A204.1 (cell line): Measurements from ENCODE around the gene CYBA.

Source experiments
- FAIRE-seq: peaks from 2 replicates; lab custom pipeline; 2012; peaks lifted over from hg19 to GRCh38; lab: Jason Lieb, UNC

The CYBA gene

DNA sequence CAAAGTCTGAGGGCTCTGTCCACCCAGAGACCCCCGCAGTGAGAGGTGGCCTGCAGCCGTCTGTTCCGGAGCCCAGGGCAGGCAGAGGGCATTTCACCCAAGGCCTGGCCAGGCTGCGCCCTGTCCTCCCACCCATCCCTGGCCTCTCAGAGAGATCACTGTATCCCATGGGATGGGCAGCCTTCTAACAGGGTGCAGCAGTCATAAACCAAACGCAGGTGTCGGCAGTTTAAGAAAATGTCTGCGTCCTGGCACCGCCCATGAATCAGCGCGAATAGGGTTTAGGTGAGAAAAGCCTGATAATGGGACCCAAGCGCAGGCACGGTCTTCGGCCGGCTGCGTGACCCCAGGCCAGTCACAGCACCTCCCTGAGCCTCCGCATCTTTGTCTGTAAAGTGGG, 5.4 kb downstream of the CYBA start:
- FAIRE-seq = no peak

DNA sequence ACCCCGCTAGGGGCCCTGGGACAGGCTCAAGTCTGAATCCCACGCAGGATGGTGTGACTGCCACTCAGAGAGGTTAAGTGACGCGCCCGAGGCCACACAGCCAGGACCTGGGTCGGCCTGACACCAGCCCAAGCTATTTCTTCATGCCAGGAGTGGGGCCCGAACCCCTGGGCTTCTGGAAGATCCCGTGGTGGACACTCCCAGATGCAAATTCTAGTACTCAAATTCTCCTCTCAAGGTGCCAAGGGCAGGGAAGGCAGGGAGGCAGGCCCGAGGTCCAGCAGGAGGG, 7.3 kb downstream of the CYBA start:
- FAIRE-seq = no peak

DNA sequence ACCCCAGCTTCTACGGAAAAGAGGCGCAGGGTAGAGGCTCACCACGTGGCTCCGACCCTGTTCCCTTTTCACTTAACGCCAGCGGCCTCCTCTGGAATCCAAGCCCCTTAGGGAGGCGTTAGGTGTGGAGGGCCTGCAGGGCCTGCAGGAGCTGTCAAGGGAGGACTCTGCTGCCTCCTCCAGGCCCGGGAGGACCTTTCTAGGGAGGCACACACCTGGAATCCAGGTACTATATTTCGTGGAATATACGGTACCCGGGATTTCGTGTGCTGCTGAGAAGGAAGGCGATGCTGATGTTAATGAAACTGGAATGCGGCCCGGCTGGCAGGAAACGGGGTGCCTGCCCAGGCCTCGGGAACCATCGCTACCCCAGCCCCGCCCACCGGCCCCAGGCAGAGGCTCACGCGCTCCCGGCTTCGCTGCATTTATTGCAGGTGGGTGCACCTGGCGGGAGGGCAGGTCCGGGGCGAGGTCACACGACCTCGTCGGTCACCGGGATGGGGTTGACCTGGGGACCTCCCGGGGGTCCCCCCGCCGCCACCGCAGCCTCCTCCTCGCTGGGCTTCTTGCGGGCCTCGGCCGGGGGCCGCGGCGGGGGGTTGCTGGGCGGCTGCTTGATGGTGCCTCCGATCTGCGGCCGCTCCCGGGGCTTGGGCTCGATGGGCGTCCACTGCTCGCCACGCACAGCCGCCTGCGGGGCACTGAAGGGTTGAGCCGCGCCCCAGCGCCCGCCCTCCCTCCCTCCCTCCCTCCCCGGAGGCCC, 7.8 kb downstream of the CYBA start:
- FAIRE-seq = no peak

DNA sequence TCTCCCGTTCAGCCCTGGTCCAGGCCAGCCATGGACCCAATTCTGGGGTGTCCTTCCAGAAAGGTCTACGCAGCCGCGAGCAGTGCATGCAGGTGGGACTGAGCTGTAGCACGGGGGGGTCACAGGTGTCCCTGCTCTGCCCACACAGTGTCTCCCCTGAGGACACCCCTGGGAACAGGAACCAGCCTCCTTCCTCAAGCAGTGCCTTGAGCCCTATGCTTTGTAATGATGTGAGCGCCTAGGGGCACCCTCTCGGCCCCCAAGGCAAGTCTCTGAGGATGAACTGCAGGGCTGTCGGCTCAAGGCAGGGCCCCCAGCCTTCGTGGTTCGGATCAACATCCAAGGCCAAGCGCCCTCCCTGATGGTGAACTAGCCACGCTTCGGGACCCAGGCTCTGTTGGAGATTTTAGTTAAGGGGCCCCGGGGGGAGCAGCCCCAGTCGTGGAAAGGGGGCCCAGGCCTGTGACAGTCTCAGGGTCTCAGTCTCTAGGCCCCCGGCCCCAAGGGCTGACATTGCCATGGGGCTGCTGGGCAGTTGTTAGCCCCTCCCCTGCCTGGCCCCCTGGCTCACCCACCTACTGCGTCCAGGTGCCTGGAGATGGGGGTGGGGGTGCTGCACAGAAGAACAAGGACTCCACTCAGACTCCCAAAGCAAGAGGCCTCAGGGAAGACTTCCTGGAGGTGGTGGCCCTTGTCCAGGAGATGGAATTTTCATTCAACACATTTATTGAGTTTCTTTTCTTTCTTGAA, 10.2 kb downstream of the CYBA start:
- no peak for FAIRE-seq

DNA sequence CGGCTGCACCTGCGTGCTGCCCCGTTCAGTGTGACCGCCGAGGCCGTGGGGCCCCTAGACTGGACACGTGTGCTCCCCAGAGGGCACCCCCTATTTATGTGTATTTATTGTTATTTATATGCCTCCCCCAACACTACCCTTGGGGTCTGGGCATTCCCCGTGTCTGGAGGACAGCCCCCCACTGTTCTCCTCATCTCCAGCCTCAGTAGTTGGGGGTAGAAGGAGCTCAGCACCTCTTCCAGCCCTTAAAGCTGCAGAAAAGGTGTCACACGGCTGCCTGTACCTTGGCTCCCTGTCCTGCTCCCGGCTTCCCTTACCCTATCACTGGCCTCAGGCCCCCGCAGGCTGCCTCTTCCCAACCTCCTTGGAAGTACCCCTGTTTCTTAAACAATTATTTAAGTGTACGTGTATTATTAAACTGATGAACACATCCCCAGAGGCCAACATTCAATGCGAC, 10.8 kb downstream of the CYBA start:
- FAIRE-seq = no peak

DNA sequence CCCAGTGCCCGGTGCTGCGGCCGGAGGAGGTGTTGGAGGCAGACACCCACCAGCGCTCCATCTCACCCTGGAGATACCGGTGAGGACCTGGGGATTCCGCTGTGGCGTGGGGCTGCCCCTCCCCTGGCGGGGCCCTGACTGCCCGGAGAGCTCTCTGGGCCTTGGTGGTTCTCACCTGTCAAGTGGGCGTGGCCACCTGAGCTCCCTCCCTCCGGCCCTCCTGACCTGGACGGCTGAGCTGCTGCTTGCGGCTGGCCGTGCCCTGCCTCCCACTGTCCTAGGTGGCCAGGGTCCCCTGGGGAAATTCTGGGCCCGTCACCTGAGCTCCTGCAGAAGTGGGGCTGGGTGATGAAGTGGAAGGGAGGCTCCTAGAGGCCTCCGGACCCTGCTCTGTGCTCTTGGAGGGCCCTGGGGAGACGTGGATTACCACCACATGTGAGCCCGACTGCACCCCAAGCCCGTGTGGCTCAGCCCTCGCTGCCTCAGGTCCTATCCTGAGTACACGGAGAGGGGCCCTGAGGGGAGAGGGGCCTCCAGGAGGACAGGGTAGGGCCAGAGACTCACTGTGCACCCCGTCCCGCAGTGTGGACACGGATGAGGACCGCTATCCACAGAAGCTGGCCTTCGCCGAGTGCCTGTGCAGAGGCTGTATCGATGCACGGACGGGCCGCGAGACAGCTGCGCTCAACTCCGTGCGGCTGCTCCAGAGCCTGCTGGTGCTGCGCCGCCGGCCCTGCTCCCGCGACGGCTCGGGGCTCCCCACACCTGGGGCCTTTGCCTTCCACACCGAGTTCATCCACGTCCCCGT, 11.4 kb downstream of the CYBA start:
- no peak for FAIRE-seq

DNA sequence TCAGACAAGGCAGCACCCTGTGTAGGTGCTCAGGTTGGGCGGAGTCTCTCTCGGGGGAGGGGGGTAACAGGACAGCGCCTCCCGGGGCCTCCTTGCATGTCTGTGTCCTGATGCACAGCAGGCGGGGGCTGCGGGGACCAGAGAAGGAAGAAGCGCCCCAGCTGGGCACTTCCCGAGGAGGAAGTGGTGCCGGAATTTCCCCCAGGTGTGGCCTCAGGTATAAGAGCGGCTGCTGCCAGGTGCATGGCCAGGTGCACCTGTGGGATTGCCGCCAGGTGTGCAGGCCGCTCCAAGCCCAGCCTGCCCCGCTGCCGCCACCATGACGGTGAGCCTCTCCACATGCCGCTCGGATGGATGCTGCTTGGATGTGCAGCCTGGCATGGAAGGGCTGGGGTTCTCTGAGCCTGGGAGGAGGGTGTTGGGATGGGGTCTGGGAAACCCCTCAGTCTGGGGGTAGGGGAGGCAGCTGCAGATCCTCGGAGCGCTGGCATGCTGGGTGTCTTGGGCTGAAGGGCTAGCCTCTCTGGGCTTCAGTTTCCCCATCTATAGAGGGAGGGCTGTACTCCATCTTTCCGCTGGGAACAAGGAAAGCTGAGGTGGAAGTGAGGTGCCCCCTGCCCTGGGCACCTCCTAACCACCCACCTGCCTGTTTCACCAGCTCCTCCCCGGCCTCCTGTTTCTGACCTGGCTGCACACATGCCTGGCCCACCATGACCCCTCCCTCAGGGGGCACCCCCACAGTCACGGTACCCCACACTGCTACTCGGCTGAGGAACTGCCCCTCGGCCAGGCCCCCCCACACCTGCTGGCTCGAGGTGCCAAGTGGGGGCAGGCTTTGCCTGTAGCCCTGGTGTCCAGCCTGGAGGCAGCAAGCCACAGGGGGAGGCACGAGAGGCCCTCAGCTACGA, 12.3 kb downstream of the CYBA start, which contains the start of gene IL17C:
Gene IL17C (plus strand): TSS at position 250 of the 908 bp plus-strand sequence. CDS start 70 bp downstream, at position 320.
- FAIRE-seq = no peak

DNA sequence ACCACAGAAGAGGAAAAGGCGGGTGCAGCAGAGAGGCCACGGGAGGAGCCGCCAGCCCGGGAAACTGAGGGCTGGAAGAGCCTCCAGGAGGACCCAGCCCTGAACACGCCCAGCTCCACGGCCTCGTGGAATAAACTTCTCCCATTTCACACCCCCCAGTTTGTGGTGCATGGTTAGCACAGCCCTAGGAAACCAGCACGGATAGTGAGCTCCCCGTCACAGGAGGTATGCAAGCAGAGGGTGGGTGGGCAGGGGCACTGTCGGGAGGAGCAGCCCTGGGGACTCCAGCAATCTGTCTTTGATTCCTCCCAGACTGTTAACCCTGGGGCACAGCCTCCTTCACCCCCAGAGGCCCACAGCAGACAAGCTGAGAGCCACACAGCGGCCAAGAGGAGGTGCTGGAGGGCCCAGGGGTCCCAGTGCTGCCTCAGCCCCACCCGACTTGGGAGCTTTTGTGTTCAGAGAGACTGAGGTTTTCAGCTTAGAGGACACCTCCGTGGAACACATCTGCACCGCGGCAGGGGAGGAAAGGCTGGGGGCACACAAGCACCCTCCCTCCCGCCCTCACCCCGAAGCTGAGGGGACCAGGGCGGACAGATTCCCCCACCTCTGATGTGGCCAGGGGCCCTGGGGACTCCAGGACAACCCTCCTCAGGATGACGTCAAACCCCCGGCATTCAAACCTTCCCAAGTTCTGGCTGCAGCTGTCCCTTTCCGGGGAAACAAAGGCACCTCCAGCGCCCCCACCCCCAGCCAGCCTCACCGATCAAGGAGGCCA, 14.2 kb downstream of the CYBA start:
- FAIRE-seq = no peak

DNA sequence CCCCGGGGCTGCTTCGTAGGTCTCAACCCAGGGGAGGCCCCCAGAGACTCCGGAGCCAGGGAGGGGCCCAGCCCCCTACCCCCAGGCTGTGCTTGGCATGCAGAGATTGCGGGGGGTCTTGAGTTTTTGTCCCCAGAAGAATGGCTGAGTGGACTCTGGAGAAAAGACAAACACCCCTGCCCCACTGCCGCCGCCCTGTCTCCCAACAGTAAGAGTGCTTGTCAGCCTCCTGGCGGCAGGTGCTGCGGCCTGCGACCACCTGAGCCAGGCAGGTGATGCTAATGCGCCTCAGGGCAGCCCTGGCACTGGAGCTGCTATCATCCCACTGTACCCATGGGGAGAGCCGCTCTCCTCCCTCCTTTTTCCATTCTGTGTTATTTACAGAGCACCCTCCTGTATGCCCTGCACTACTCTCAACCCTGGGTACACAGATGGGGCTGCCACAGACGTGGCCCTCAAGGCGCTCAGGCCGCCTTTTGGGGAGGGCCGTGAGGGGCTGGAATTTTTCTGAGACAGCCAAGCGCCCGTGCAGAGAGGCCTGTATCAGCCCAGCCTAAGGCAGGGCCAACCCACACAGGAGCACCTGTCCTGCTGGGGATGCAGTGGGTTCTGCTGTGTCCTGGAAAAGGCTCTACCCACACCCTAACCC, 15.1 kb downstream of the CYBA start:
- no peak for FAIRE-seq

DNA sequence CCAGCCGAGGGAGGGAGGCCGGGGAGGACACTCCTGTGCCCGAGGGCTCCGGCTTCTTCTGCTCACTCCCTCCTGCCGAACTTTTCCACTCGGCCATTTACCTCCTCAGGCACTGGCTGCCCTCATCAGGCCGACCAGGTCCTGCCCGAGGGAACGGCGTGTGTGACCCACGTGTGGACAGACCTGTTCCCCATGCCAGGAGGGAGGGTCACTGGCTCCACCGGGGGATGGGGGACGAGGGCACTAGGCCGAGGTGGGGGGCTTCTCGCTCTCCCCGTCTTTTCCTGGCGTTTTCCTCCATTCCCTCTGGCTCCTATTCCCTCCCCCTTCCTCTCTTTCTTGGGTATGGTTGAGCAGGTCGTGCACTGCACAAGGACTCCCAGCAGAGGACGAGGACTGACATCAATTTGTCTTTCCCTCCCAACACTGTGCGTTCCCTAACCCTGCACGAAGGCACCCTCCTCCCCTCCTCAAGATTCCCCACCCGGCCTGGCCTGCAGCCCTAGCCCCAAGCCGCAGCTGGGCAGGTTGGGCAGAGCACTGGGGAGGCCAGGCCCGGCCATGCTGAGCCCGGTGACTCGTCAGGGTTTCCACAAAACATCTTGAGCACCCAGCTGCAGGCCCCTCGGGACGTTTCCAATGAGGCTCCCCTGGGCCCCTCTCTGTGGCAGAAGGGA, 15.7 kb downstream of the CYBA start:
- FAIRE-seq = no peak

DNA sequence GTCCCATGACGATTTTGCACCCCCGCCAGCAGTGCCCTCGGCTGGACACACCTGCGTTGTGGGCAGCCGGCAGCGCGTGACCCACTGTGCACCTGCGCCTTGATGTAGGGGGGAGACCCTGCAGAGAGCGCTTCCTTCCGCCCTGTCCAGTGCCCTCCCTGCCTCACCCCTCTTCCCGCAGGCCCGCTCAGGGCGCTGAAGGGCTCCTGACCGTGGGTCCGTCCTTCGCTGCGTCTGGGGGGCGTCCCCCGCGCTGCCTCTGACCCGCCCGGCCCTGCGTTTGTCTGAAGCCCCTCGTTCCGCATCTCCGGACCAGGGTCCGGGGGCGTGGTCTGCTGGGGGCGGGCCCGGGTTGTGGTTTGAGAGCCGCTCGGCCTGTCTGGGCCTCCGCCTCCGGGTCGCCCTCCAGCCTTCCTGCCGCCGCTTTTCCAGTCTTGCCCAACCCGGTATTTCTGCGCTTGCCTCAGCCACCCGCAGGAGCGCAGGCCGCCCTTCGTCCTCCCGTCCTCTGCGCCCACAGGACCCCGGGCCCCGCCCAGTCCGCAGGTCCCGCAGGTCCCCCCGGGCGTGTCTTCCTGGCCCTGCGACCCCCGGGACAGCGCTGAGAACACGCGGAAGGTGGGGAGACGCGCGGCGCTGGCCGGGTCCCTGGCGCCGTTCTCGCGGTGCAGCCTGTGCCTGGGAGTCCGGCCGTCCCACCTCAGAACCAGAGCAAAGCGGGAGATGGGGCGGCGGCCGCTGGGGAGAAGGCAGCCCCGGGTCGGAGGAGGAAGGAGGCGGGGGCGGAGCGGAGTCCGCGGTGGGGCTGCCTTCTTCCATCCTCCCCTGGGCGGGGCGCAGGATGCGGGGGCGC, 16.5 kb downstream of the CYBA start:
- FAIRE-seq = no peak

DNA sequence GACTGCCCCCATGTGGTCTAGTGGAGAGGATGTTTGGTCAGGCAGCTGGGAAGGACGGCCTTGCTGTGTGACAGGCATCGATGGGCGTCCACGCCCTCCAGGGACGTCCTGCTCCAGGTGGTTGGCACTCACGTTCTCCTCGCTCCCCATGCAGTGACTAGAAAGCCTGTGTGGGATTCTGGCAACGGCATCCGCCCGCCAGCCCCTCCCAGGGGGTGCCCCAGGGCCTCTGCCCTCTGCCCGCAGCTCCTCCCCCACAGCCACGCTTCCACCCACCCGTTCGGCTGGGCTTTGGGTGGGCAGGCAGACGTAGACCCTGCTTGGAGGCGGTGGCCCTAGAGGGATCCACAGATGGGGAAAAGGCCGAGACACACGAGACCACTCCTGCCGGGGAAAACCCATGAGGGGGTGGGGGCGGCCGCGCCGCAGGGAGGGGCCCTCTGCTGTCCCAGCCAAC, 17.1 kb downstream of the CYBA start:
- no peak for FAIRE-seq

DNA sequence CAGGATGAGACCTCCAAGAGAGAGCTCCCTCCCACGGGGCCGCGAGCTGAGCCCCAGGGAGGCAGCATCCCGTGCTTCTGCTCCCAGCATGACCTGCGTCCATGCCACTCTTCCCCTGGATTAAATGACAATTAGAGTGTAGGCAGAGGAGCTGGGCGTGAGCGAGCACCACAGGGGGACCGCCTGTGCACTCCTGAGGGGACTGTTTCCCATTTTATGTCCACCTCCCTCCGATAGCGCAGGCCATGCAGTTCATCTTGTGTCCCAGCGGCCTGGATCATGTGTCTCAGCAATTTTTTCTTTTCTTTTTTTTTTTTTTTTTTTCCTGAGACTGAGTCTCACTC, 18.3 kb downstream of the CYBA start:
- FAIRE-seq = no peak

DNA sequence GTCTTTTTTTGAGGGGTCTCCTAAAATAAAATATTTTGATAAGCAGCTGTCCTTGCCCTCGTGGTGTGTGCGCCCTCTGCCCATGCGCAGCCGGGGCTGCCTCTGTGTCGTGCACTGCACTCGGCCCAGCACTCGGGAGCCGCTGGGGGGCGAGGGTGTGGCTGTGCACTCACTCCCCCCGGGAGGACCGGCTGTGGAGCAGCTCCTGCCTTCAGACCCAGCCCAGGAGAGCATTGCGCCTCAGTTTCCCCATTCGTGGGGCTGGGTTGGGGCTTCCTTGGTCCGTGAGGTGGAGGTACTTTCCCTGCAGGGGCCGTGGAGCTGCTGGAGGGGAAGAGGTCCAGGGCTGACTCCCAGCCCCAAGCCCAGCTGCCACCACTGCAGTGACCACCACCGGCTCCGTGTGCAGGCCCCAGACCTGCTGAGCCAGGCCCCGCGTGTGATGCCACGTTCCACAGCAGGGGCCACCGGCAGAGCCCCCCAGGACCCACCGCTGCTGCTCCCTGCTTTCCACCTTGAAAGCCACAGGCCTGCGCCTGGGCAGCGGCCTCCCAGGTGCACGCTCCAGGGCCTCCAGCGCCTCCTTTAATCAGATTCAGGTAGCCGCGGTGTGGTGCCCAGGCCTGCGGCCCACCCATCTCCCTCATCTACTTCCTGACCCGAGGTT, 18.8 kb downstream of the CYBA start:
- FAIRE-seq = no peak

DNA sequence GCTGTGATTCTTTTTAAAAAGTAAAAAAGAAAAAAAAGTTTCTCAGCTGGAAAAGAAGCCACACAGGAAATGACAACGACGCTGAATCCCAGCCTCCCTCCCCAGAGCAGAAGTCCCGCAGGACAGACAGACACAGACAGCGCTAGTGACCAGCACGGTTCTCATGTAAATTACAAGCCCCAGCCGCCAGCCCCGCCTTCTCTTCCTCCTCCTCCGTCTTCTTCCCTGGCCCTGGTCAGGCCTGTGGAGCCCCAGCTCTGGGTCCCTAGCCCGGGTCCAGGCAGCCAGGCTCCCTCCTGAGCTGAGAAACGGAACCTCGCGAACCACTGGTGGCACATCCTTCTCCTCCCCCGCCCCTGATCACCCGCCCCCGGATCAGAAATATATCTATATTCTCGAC, 19.5 kb downstream of the CYBA start:
- no peak for FAIRE-seq

DNA sequence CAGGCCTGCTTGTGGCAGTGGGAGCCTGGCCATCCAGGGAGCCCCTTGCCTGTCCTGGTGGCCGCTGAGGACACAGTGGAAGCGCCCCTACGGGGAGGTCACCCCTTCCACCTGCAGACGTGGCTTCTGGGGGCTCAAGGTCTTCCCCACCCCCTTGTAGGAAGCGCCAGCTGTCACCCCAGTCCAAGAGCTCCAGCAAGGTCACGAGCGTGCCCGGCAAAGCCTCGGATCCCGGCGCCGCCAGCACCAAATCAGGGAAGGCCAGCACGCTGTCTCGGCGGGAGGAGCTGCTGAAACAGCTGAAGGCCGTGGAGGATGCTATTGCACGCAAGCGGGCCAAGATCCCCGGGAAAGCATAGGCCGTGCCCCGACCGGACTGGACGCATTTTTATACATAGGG, 19.9 kb downstream of the CYBA start:
- no peak for FAIRE-seq

DNA sequence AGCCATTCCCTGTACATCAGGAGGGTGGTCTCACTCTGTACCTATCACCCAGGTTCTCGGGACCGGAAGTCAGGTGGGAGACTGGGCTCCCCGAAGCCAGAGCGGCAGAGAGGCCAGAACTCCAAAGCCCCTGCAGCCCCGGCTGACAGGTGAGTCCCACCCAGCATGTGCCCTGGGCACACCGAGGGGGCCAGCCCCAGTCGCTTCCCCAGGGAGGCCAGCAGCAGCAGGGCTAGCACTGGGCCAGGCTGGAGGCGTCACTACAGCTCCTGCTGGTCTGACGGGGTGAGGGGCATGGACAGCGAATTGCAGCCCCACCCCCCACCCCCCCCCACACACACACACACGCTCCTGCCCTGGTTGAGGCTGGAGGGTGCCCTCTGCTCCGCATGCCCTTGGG, 20.4 kb downstream of the CYBA start:
- no peak for FAIRE-seq

DNA sequence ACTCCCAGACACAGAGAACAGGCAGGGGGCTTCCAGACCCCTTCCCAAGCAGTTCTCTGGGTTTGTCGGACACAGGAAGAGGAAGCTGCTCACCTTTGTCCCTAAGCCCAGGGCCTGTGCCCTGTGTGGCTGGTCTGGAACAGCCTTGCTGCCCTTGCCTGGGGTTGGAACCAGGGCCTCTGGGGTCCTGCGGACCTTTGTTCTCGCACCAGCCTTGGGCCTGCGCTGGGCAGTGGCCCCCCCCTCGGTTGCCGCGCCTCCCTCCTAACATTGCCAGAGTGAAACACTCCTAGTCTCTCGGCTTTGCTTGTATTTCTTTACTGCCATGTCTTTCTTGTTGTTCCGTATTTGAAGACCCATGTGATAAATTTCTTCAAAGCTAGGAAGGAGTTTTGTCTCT, 21.0 kb downstream of the CYBA start:
- FAIRE-seq = no peak
